Activated B cell treated with CpG ODN at 0.5 μM for 24 hours (primary cell): ENCODE measurements around the gene UQCC2. TPM values are rescaled to one million over a fixed set of nuclear protein-coding genes. Genes with fewer than 3 reads are reported as not detected.

Experiments used
- ATAC-seq: fragments of 200-7000 bp; cut with Tn5 transposase; one replicate; pipeline ENCODE4 v1.10.0; 2021; ENCODE audit warnings: low read depth, mild to moderate bottlenecking, moderate library complexity
- CTCF ChIA-PET: fragments of 350-600 bp; sonication (Branson Sonifier 250); formaldehyde crosslinking; loops from one replicate; lab custom pipeline; 2021; ENCODE audit warnings: antibody characterized with exemption; lab: Charles Lee
- POLR2A ChIA-PET: fragments of 350-600 bp; sonication (Branson Sonifier 250); formaldehyde crosslinking; loops from one replicate; lab custom pipeline; 2021; ENCODE audit warnings: antibody characterized with exemption; lab: Charles Lee
- DNase-seq: peaks from one replicate; pipeline ENCODE4 v3.0.0; 2022
- H3K27ac Mint-ChIP-seq: one replicate; pipeline ENCODE4 v1.8.0; 2020; ENCODE audit warnings: mixed read lengths
- H3K27me3 Mint-ChIP-seq: one replicate; pipeline ENCODE4 v1.8.0; 2021; ENCODE audit warnings: mixed read lengths
- H3K36me3 Mint-ChIP-seq: one replicate; pipeline ENCODE4 v1.8.0; 2021; ENCODE audit warnings: low read depth, mixed read lengths
- H3K4me1 Mint-ChIP-seq: one replicate; pipeline ENCODE4 v1.8.0; 2021; ENCODE audit warnings: mixed read lengths
- H3K4me3 Mint-ChIP-seq: one replicate; pipeline ENCODE4 v1.8.0; 2020; ENCODE audit warnings: mild to moderate bottlenecking, mixed read lengths
- H3K9me3 Mint-ChIP-seq: one replicate; pipeline ENCODE4 v1.8.0; 2020; ENCODE audit warnings: mixed read lengths
- CTCF ChIP-seq: fragments of 200-600 bp; IDR thresholded peaks from one replicate; pipeline ENCODE4 v1.8.0; 2022; ENCODE audit warnings: antibody characterized with exemption, mild to moderate bottlenecking
- intact Hi-C: fragments of 100-400 bp; cut with micrococcal nuclease; formaldehyde crosslinking; loops from one replicate; pipeline ENCODE4 v1.15.1; 2024
- total RNA-seq: library from RNA; stranded (reverse); gene quantifications from 2 replicates; pipeline ENCODE4 v1.2.3, GENCODE V29; 2022

Gene UQCC2
- total RNA-seq, 1 donor from 2014 or later: 26.2 TPM

- Mint-ChIP-seq H3K27me3 (no peaks in the 10 kb centered on the region), H3K9me3 (no peaks in the 10 kb centered on the region), H3K4me1 (peaks cover 13% of the 10 kb centered on the region), H3K4me3 (no peak overlapping the region), H3K36me3 (peaks cover 92% of the 10 kb centered on the region), H3K27ac (no peak overlapping the region)
- intact Hi-C loops: no loop called here
- ChIA-PET CTCF (interaction anchor here (0.9 kb wide), 1 partner anchor 13 kb away, joined by 3 read pairs; no protein-coding TSS in a partner anchor), POLR2A (interaction anchor here (0.6 kb wide), 2 partner anchors 59 to 172 kb away, joined by 6 to 7 read pairs; no protein-coding TSS in a partner anchor)
- TF ChIP-seq CTCF: no peak
- ATAC-seq (no peak), DNase-seq (no peak)
Observed at GRCh38 chr6:33688006-33688405, 23.5 kb downstream of the UQCC2 start.

GRCh38 chr6:33686981-33687975, 24.2 kb downstream of the UQCC2 start:
- POLR2A ChIA-PET: interaction anchor here (0.6 to 0.7 kb wide), 3 partner anchors 116 to 419 kb away, joined by 4 to 7 read pairs (median 5); no protein-coding TSS in a partner anchor

GRCh38 chr6:33686225-33686924, 25.1 kb downstream of the UQCC2 start:
- Mint-ChIP-seq H3K4me3 (no peak overlapping the region), H3K4me1 (no peaks in the 10 kb centered on the region), H3K9me3 (no peaks in the 10 kb centered on the region), H3K27ac (no peak overlapping the region), H3K36me3 (peaks cover 92% of the 10 kb centered on the region), H3K27me3 (no peaks in the 10 kb centered on the region)
- POLR2A ChIA-PET: no interaction called here
- TF ChIP-seq CTCF: no peak
- ATAC-seq (no peak), DNase-seq (no peak)
- CTCF ChIA-PET: interaction anchor here (1.2 kb wide), 1 partner anchor 14 kb away, joined by 5 read pairs; no protein-coding TSS in a partner anchor
- intact Hi-C loops: no loop called here

More at GRCh38 chr6:33686981-33687975, 24.2 kb downstream of the UQCC2 start:
- Mint-ChIP-seq H3K36me3 (peaks cover 93% of the 10 kb centered on the region), H3K27me3 (no peaks in the 10 kb centered on the region), H3K4me3 (no peak overlapping the region), H3K4me1 (peaks cover 6% of the 10 kb centered on the region), H3K9me3 (no peaks in the 10 kb centered on the region), H3K27ac (no peak overlapping the region)
- ATAC-seq: no peak
- no peak for TF ChIP-seq CTCF
- CTCF ChIA-PET: interaction anchor here (0.9 to 1.2 kb wide), 2 partner anchors 13 to 14 kb away, joined by 3 to 5 read pairs; no protein-coding TSS in a partner anchor
- intact Hi-C loops: no loop called here
- no peak for DNase-seq

- no peaks in the 10 kb centered on the region for H3K27me3 Mint-ChIP-seq
- ChIA-PET POLR2A (no interaction called here), CTCF (interaction anchor here (1.2 kb wide), 1 partner anchor 15 kb away, joined by 5 read pairs; no protein-coding TSS in a partner anchor)
- no peak overlapping the region for H3K4me3 Mint-ChIP-seq
- peaks cover 90% of the 10 kb centered on the region for H3K36me3 Mint-ChIP-seq
- ATAC-seq: no peak
- TF ChIP-seq CTCF: no peak
- H3K9me3 Mint-ChIP-seq: no peaks in the 10 kb centered on the region
- no peaks in the 10 kb centered on the region for H3K4me1 Mint-ChIP-seq
- no peak overlapping the region for H3K27ac Mint-ChIP-seq
- DNase-seq: no peak
- intact Hi-C loops: no loop called here
Observed at GRCh38 chr6:33685411-33686224, 25.9 kb downstream of the UQCC2 start.
